Myocyte (in vitro differentiated cells): ENCODE results near the gene EBLN2. TPM values are rescaled to one million over a fixed set of nuclear protein-coding genes. Genes with fewer than 3 reads are reported as not detected.

Source experiments
- DNase-seq: peaks from one replicate; pipeline ENCODE4 v3.0.0-alpha.2; 2012; ENCODE audit warnings: low read depth
- total RNA-seq: library from RNA; depleted of rRNA; stranded (reverse); fragments of >200 nt; gene quantifications from 2 replicates; pipeline ENCODE4 v1.2.3, GENCODE V29; 2014

The EBLN2 gene
- total RNA-seq, 1 donor from 2014 or later = 3.4 TPM

DNA sequence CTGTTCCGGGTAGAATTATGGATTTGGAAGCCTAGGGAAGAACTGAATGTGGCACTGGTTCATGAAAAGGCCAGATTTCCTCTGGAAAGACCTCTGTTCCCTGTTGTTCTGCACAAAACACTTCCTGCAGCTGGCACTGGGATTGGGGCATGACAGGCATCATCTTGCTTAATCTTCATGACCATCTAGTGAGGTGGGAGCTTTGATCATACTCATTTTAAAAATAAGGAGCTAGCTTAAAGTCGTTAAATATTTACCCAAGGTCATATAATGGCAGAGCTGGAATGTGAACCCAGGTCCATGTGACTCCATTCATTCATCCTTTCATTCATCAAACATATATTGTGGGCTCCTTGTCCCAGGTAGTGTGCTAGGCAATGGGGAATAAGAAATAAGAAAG, 40.4 kb downstream of the EBLN2 start:
- no peak for DNase-seq

DNA sequence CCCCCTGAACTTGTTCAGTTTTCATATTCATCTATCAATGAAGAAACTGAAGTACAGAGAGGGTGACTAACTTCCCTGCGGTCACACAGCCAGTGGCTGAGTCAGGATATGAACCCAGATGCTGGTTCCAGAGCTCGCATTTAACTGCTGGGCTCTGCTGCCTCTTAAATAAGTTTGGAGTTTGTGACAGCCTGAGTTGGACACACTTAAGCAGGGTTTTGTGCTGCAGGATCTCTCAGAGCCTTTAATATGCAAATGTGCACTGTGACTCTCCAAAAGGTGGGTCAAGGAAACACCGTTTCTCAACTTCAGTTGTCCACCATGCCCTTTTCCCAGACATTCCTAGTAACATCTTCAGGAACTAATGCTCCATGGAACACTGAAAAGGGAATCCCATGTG, 45.8 kb downstream of the EBLN2 start:
- DNase-seq = no peak

DNA sequence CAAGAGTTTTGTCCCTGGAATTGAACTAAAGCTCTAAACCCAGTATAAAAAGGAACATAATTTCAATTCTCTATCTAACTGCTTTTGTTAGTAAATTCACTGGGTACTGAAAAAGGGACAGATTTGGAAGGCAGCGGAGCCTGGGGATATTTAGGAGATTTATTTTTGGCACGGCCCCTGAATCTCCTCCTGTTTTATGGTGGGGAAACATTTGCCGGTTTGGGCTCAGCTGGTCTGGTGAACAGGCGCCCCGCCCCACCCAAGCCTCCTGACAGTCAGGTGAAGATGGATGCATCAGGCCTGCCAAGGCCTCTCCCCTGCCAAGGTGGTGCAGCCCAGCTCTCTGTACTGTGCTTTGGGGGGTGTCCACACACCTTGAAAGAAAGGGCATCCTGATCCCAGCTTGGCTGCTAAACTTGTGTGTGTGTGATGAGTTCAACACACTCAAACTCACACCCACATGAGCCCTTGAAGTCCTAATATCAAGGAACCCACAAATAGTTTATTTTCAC, 46.3 kb downstream of the EBLN2 start:
- DNase-seq = no peak

DNA sequence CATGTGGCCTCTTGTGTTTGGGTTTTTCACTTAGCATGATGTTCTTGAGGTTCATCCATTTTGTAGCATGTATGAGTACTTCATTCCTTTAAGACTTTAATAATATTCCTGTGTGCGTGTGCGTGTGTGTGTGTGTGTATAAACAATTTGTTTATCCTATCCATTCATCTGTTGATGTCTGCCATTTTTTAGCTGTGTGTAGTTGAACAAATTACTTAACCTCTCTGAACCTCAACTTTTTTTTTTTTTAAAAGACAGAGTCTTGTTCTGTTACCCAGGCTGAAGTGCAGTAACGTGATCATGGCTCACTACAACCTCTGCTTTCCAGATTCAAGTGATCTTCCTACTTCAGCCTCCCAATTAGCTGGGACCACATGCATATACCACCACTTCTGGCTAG, 47.3 kb downstream of the EBLN2 start:
- no peak for DNase-seq

DNA sequence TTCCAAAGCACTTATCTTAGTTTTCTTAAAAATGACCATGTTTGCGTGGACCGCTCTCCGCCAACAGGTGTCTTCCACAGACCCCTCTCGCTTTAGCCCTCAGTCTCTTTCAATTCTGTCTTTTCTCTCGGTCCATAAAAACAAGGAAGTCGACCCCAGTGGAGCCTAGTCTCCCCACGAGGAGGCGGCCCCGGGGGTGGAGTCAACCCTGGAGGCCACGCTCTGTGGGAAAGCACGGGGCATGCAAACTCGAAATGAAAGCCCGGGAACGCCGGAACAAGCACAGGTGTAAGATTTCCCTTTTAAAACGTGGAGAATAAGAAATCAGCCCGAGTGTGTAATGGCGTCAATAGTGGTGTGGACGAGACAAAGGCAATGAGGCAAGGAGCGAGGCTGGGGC, 49.1 kb downstream of the EBLN2 start:
- no peak for DNase-seq

Other genes with a start within 250 kb of the EBLN2 start
- gene SHQ1, start 213.2 kb upstream of the EBLN2 start, total RNA-seq = 24.0 and 33.4 TPM in 2 replicates
- 59.7 and 66.4 TPM in 2 replicates for gene GXYLT2, start 173.6 kb upstream of the EBLN2 start, total RNA-seq
- 95.2 and 124 TPM in 2 replicates for gene PPP4R2, start 64.8 kb upstream of the EBLN2 start, total RNA-seq